Activated CD4-positive, alpha-beta T cell treated with anti-CD3 and anti-CD28 coated beads, Interleukin-2, amount 10 ng/mL, durations not matched to agents 24 days and 14 days (primary cell): ENCODE results near the gene TMEM97. TPM values are rescaled to one million over a fixed set of nuclear protein-coding genes. Genes with fewer than 3 reads are reported as not detected.

Experiments
- DNase-seq: peaks from one replicate; pipeline ENCODE4 v3.0.0; 2022
- H3K27ac Mint-ChIP-seq: one replicate; pipeline ENCODE4 v1.8.0; 2022; ENCODE audit warnings: mild to moderate bottlenecking, mixed read lengths
- H3K27me3 Mint-ChIP-seq: one replicate; pipeline ENCODE4 v1.8.0; 2022; ENCODE audit warnings: mixed read lengths
- H3K36me3 Mint-ChIP-seq: one replicate; pipeline ENCODE4 v1.8.0; 2022; ENCODE audit warnings: low read depth, mild to moderate bottlenecking, mixed read lengths
- H3K4me1 Mint-ChIP-seq: one replicate; pipeline ENCODE4 v1.8.0; 2021; ENCODE audit warnings: mixed read lengths
- H3K4me3 Mint-ChIP-seq: one replicate; pipeline ENCODE4 v1.8.0; 2022; ENCODE audit warnings: mild to moderate bottlenecking, moderate library complexity, mixed read lengths
- H3K9me3 Mint-ChIP-seq: one replicate; pipeline ENCODE4 v1.8.0; 2021; ENCODE audit warnings: mixed read lengths
- intact Hi-C: fragments of 100-400 bp; cut with micrococcal nuclease; formaldehyde crosslinking; loops from one replicate; pipeline ENCODE4 v1.15.1; 2023
- total RNA-seq: library from RNA; stranded (reverse); gene quantifications from 2 replicates; pipeline ENCODE4 v1.2.3, GENCODE V29; 2022

TMEM97 gene
- total RNA-seq, 1 donor from 2014 or later = 69.0 TPM

GRCh38 chr17:28347261-28347891 is 28.4 kb downstream of the TMEM97 start:
- intact Hi-C loops = no loop called here

GRCh38 chr17:28348979-28349378 is 30.0 kb downstream of the TMEM97 start:
- Mint-ChIP-seq H3K9me3 (no peaks in the 10 kb centered on the region), H3K36me3 (peaks cover 66% of the 10 kb centered on the region)

More at GRCh38 chr17:28347261-28347891, 28.4 kb downstream of the TMEM97 start:
- no peaks in the 10 kb centered on the region for H3K4me1 Mint-ChIP-seq
- H3K9me3 Mint-ChIP-seq = no peaks in the 10 kb centered on the region
- no peaks in the 10 kb centered on the region for H3K27me3 Mint-ChIP-seq
- H3K36me3 Mint-ChIP-seq = peaks cover 65% of the 10 kb centered on the region
- H3K27ac Mint-ChIP-seq = no peak overlapping the region
- no peak overlapping the region for H3K4me3 Mint-ChIP-seq
- DNase-seq = no peak

GRCh38 chr17:28350271-28350670 is 31.3 kb downstream of the TMEM97 start:
- intact Hi-C loops = no loop called here
- Mint-ChIP-seq H3K9me3 (no peaks in the 10 kb centered on the region), H3K4me1 (peaks cover 3% of the 10 kb centered on the region), H3K4me3 (no peak overlapping the region), H3K27me3 (no peaks in the 10 kb centered on the region), H3K27ac (no peak overlapping the region), H3K36me3 (peaks cover 72% of the 10 kb centered on the region)
- DNase-seq = no peak

More at GRCh38 chr17:28348979-28349378, 30.0 kb downstream of the TMEM97 start:
- Mint-ChIP-seq H3K4me3 (no peak overlapping the region), H3K27me3 (no peaks in the 10 kb centered on the region), H3K4me1 (no peaks in the 10 kb centered on the region), H3K27ac (no peak overlapping the region)
- intact Hi-C loops = no loop called here
- no peak for DNase-seq

DNA sequence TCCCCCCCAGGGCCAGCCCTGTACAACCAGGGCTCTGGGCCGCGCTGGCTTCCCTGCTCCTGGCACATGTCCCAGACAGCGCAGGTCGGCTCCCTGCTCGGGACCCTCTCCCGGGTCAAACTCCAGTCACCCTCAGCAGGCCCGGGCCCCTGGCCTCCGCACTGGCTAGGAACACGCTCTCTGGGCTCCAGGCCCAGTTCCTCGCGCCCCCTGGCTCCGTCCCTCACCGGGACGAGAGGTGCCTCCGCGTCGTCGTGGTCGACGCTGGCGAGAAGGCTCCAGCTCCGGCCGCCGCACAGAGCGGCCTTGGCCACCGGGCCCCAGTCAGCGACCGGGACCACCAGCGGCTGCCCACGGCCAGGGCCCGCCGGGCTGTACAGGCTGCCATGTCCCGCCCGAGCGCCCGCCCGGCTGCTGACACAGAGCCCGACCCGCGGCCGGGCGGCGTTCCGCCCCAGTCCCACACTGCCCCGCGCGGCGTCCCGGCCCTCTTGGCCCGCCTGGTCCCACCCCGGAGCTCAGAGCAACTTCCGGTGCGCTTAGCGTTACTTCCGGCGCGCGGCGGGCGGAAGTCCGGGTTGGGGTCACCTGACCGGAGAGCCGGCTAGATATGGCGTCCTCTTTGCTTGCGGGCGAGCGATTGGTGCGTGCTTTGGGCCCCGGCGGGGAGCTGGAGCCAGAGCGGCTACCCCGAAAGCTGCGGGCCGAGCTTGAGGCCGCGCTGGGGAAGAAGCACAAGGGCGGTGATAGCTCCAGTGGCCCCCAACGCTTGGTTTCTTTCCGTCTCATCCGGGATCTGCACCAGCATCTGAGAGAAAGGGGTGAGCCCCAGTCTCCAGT is 38.3 kb downstream of the TMEM97 start, which contains the start of gene POLDIP2:
Gene POLDIP2 (minus strand): TSS at position 467 of the 840 bp plus-strand sequence. CDS start 79 bp downstream, at position 388.
- Mint-ChIP-seq H3K27ac (peak within 1 kb of the TSS; percentile 93), H3K27me3 (no peaks in the 10 kb centered on the region), H3K4me1 (peaks cover 19% of the 10 kb centered on the region), H3K4me3 (peak within 1 kb of the TSS; percentile 90), H3K9me3 (no peaks in the 10 kb centered on the region), H3K36me3 (peaks cover 42% of the 10 kb centered on the region)
- intact Hi-C loops = loop anchor here (1.0 kb wide), 2 partner anchors 14 to 22 kb away; partner anchors contain the start of genes IFT20, SARM1 and TNFAIP1
- DNase-seq = peak; percentile 99

DNA sequence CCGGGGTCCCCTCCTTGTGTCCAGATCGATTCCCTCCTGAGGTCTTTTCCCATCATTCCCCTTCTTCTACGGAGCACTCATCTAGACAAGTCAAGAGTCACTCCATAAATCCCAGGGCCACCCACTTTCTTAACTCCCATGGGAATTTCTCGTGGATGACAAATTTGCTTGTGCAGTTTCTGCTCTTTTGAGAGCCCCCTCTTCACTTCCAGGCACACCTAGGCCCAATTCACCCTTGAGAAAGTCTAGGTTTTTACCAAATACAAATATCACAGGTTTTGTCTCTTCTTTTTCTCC is 38.8 kb downstream of the TMEM97 start:
- Mint-ChIP-seq H3K4me1 (peaks cover 19% of the 10 kb centered on the region), H3K36me3 (peaks cover 40% of the 10 kb centered on the region), H3K9me3 (no peaks in the 10 kb centered on the region), H3K4me3 (peak overlapping the region; percentile 90), H3K27me3 (no peaks in the 10 kb centered on the region), H3K27ac (peak overlapping the region; percentile 93)
- intact Hi-C loops = loop anchor here (1.0 kb wide), 2 partner anchors 13 to 23 kb away; partner anchors contain the start of genes IFT20, SARM1 and TNFAIP1
- DNase-seq = no peak

- no peak for DNase-seq
- no peaks in the 10 kb centered on the region for H3K4me1 Mint-ChIP-seq
- no peak overlapping the region for H3K27ac Mint-ChIP-seq
- H3K9me3 Mint-ChIP-seq = no peaks in the 10 kb centered on the region
- H3K36me3 Mint-ChIP-seq = peaks cover 17% of the 10 kb centered on the region
- no peaks in the 10 kb centered on the region for H3K27me3 Mint-ChIP-seq
- intact Hi-C loops = no loop called here
- H3K4me3 Mint-ChIP-seq = no peak overlapping the region
Observed at GRCh38 chr17:28363186-28363585, 44.2 kb downstream of the TMEM97 start.

DNA sequence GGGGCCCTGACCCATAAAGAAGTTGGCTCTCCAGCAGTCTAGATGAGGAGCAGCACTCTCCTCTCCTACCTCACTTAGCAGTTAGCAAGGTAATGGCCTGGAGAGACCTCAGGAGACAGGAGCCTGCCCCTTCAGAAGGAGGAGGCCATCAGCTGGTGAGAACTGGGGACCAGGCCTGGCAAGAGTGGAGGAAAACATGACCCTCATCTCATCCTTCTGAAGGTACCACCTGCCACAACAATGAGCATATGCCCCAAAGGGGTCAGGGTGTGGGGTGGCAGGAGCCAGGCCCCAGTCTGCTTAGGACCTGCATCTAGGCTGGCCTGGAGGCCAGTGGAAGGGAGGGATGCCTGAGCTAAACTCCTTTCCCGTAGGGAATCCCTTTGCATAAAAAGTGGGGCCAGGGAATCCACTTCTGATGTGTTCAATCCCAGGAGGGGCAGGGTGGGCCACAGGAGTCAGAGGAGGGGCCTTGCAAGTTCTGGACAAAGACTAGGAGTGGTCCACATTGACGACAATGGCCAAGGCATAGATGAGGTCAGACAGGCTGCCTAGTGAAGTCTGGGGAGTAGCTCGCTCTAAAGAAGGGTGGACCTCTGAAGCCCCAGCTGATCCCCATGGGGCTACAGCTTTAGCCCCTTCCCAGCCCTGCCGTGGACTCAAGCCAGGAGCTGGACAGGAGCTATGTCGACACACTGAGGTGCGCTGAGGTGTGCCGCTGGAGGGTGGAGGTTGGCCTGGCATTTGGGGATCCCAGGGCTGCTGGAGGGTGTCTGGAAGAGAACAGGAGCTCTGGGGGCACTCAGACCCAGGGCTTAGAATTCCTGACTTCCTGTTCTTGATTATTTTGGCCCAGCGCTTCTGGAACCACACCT is 45.0 kb downstream of the TMEM97 start:
- Mint-ChIP-seq H3K27me3 (no peaks in the 10 kb centered on the region), H3K4me1 (no peaks in the 10 kb centered on the region), H3K36me3 (peaks cover 17% of the 10 kb centered on the region), H3K4me3 (no peak overlapping the region), H3K9me3 (no peaks in the 10 kb centered on the region), H3K27ac (no peak overlapping the region)
- intact Hi-C loops = no loop called here
- DNase-seq = no peak

- intact Hi-C loops = no loop called here
- Mint-ChIP-seq H3K27ac (no peak within 1 kb of the TSS), H3K36me3 (peaks cover 14% of the 10 kb centered on the region), H3K4me3 (no peak within 1 kb of the TSS), H3K9me3 (no peaks in the 10 kb centered on the region), H3K4me1 (no peaks in the 10 kb centered on the region), H3K27me3 (no peaks in the 10 kb centered on the region)
- no peak for DNase-seq
Observed at GRCh38 chr17:28364665-28365363, 45.8 kb downstream of the TMEM97 start, which contains the start of gene SEBOX. Gene SEBOX, minus strand, starts transcription at chr17:28365199. Its CDS starts 48 bp downstream, at chr17:28365151.

DNA sequence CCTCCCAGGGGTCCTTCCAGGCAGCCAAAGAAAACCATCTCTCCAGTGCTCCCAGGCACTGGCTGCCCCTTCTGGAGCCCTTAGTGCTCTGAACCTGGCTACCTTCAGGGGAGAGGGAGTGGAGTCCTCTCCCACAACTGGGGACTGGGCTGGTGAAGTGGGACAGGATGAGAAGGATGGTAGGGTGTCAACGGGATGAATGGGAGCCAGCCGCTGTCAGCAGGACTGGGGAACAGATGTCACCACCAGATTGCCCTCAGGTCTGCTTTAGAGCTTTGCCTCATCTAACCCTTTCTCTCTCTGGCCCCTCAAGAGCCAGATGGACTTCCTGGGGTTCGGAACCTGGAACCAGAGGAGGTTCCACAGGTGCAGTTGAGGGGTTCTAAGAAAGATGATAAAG is 46.5 kb downstream of the TMEM97 start:
- Mint-ChIP-seq H3K4me3 (no peak overlapping the region), H3K9me3 (no peaks in the 10 kb centered on the region), H3K27me3 (no peaks in the 10 kb centered on the region), H3K4me1 (peaks cover 4% of the 10 kb centered on the region), H3K27ac (no peak overlapping the region), H3K36me3 (peaks cover 10% of the 10 kb centered on the region)
- DNase-seq = no peak
- intact Hi-C loops = no loop called here

GRCh38 chr17:28366605-28367004 is 47.6 kb downstream of the TMEM97 start:
- H3K36me3 Mint-ChIP-seq = no peaks in the 10 kb centered on the region

GRCh38 chr17:28367641-28368305 is 48.8 kb downstream of the TMEM97 start:
- DNase-seq = no peak
- Mint-ChIP-seq H3K27me3 (no peaks in the 10 kb centered on the region), H3K36me3 (no peaks in the 10 kb centered on the region), H3K9me3 (no peaks in the 10 kb centered on the region), H3K4me3 (no peak overlapping the region), H3K27ac (no peak overlapping the region), H3K4me1 (peaks cover 11% of the 10 kb centered on the region)
- intact Hi-C loops = no loop called here

More at GRCh38 chr17:28366605-28367004, 47.6 kb downstream of the TMEM97 start:
- no peak for DNase-seq
- Mint-ChIP-seq H3K4me3 (no peak overlapping the region), H3K4me1 (peaks cover 8% of the 10 kb centered on the region), H3K27ac (no peak overlapping the region), H3K9me3 (no peaks in the 10 kb centered on the region), H3K27me3 (no peaks in the 10 kb centered on the region)
- intact Hi-C loops = no loop called here

- peaks cover 2% of the 10 kb centered on the region for H3K36me3 Mint-ChIP-seq
- no peaks in the 10 kb centered on the region for H3K9me3 Mint-ChIP-seq
- peaks cover 17% of the 10 kb centered on the region for H3K4me1 Mint-ChIP-seq
- intact Hi-C loops = no loop called here
- DNase-seq = no peak
- H3K4me3 Mint-ChIP-seq = no peak overlapping the region
- H3K27me3 Mint-ChIP-seq = no peaks in the 10 kb centered on the region
- no peak overlapping the region for H3K27ac Mint-ChIP-seq
Observed at GRCh38 chr17:28368306-28368831, 49.4 kb downstream of the TMEM97 start.
